ENCODE data around the gene ANKFN1. TPM values are rescaled to one million over a fixed set of nuclear protein-coding genes. Genes with fewer than 3 reads are reported as not detected.

Gene ANKFN1
- total RNA-seq, 2 donors from 2014 or later: 1.7 to 4.4 TPM

DNA sequence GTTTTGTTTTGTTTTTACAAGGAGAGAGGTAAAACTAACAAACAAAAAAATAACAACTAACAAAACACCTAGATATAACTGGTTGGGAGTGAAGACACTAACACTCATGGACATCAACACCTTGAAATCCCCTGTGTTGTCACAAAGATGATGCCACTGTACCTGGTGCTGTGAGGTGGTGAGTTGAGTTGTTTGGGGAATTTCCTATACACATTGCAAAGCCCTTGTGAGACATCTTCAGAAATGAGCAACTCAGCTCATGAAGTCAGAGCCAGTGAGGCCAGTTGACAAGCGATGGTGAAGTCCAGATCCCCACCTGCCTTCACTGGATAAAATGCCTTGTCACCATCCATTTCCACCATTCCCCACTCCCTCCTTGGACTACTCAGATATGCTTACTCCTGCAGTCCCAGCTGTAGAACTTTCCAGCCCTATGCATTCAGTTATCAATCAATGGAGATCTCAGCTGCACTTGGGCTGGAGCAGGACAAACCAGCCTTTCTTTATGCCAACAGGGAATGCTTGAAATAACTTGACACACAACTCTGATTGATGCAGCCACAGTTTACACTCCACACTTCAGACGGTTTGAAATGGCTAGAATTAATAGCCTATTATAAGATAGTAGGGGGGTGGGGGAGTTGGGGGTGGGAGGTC is 22.2 kb downstream of the ANKFN1 start:
- no peak for DNase-seq (ENCODE audit: low spot score)
- intact Hi-C loops (cut with DNase I): no loop called here

GRCh38 chr17:56176091-56176490 is 22.8 kb downstream of the ANKFN1 start:
- DNase-seq (ENCODE audit: low spot score): no peak
- intact Hi-C loops (cut with DNase I): no loop called here

GRCh38 chr17:56177361-56177760 is 24.1 kb downstream of the ANKFN1 start:
- DNase-seq (ENCODE audit: low spot score): no peak
- intact Hi-C loops (cut with DNase I): no loop called here

DNA sequence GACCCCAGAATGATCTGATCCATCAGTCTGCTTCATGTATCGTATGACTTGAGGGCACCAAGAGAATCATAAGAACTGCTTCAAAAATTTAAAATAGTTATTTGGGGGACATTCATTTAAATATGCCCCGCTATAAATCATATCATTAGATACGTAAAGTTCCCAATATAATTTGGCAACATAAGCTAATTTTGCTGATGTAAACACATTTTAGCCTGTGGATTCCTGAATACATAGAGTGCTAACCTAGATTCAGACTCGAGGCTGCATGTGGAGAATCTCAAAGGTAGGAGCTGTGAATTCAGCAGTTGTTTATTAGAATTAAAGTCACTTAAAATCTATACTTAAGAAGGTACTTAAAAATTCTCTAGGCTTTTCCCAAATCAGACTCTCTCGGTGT is 24.9 kb downstream of the ANKFN1 start:
- no peak for DNase-seq (ENCODE audit: low spot score)
- intact Hi-C loops (cut with DNase I): no loop called here

DNA sequence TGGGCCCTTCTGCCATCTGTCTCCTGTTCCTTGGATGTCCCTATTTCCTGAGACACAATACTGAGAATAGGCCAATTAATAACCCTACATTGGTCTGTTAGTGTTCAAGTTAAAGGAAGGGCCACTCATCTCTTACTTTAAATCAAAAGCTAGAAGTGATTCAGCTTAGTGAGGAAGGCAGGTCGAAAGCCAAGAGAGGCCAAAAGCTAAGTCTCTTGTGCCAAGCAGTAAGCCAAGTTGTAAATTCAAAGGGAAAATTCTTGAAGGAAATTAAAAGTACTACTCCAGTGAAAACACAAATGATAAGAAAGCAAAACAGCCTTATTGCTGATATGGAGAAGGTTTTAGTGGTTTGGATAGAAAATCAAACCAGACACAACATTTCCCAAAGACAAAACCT is 28.8 kb downstream of the ANKFN1 start:
- no peak for DNase-seq (ENCODE audit: low spot score)
- intact Hi-C loops (cut with DNase I): no loop called here

DNA sequence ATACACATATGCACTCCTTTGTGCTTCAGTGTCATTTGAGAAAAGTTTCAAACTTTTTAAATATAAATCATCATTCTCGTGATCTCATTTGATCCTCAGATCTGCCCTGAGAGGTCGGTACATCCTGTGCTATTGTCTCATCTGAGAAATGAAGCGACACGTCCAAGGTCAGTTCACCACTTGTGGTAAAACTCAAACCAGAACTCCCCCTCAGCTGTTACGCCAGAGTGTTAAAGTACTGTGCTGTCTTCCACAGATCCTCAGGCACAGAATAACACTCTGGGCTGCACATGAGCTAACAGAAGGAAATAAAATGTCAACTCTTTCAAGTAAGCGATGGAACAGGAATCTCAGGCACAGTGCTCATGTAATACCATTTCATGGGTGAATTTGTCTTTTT is 31.4 kb downstream of the ANKFN1 start:
- intact Hi-C loops (cut with DNase I): no loop called here
- DNase-seq (ENCODE audit: low spot score): no peak

- DNase-seq (ENCODE audit: low spot score): no peak
Measured at GRCh38 chr17:56185491-56186221, 32.4 kb downstream of the ANKFN1 start.

DNA sequence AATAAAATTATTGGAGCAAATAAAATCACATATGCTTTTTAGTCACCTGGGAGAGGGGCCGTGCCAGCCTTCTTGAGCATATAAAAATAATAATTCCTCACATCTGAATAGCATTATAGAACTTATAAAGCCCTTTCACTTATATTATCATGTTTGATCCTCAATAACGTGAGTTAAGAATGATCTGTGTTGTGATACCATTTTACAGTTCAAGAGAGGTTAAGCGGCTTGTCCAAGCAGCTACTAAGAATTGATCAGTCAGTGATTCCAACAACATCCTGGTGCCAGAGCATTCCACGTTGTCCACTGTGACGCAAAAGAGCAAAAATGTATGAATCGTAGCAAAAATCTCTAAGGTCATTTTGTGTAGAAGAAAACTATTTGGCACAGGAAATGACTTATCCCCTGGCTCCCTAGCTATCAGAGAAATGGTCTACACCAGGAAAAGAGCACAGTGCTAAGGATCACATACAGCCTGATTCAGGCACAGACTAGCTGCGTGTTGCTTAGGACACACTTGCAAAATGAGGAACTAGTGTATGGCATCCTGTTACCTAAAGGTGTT is 33.0 kb downstream of the ANKFN1 start:
- intact Hi-C loops (cut with DNase I): no loop called here
- DNase-seq (ENCODE audit: low spot score): no peak

More at GRCh38 chr17:56185491-56186221, 32.4 kb downstream of the ANKFN1 start:
- intact Hi-C loops (cut with DNase I): no loop called here

- intact Hi-C loops (cut with DNase I): no loop called here
- DNase-seq (ENCODE audit: low spot score): no peak
Measured at GRCh38 chr17:56203430-56203829, 50.2 kb downstream of the ANKFN1 start.

DNA sequence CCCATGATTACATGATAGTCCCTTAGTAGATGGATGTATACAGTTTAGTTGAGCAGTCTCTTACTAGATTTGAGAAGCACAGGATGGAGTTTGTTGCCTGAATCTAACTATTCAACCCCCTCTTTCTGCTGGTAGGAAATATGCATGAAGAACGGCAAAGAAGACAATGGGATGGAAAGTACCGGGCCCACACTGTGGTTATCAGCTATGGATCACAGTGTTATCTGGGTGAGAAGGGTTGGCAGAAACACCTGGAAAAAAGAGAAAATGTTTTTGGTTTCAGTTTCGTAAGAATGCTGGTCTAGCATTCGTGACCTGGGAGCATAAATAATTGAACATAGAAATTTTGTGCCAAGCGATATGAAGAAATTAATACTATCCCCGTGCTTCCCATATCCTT is 53.1 kb downstream of the ANKFN1 start:
- intact Hi-C loops (cut with DNase I): no loop called here

DNA sequence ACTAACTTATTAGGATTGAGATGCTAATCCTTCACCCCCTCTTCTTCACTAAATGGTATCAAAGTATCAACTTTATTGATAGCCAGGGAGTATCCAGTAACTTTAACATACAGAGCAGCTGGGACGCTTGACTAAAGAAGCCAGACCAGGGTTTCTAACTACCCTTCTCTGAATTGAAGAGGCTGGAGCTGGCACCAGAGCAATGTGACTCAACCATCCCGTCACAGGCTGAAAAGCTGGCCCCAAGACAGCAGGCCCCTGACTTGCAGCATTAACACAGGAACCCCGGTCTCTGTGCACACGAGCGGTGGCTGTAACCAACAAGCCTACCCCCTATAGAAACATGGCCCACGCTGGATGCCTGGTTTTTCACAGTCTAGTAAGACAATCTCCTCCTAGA is 59.8 kb downstream of the ANKFN1 start:
- intact Hi-C loops (cut with DNase I): no loop called here

More for the DNA sequence above, 53.1 kb downstream of the ANKFN1 start:
- no peak for DNase-seq (ENCODE audit: low spot score)

DNA sequence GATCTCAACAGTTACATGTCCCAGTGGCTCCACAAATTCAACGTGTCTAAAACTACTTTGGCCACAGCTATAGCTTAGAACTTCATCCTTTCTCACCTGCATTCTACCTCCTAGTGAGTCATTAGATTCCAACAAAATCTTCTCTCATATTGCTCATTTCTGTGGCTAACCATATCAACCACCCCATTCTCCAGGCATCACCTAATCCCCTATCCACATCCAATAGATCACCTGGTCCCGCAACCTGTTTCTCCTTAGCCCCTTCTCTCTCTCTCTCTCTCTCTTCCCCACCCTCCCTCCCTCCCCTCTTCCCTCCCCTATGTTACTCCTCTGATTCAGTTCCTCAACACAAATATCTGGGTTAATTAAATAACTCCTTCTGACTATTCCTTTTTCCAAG is 64.6 kb downstream of the ANKFN1 start:
- intact Hi-C loops (cut with DNase I): no loop called here
- no peak for DNase-seq (ENCODE audit: low spot score)

More for the DNA sequence above, 59.8 kb downstream of the ANKFN1 start:
- no peak for DNase-seq (ENCODE audit: low spot score)

GRCh38 chr17:56222255-56222654 is 69.0 kb downstream of the ANKFN1 start:
- no peak for DNase-seq (ENCODE audit: low spot score)
- intact Hi-C loops (cut with DNase I): no loop called here

DNA sequence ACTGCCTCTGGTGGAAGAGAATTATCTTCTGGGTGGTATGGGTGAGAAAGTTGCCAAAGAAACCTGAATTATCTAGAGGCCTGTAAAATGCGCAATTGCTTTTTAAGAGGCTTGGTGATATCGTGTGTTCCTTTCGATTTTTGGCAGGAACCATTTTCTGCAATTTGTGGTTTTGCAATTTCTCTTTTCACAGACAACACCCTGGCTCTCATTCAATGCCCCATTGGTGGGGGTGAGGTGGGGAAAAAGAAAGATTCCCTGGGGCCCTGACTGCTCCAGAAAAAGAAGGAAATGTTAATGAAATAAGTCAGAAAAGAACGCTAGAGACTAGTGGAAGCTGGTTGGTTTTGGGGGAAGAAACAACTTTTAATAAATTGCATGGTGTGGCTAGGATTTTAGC is 77.4 kb downstream of the ANKFN1 start:
- intact Hi-C loops (cut with DNase I): no loop called here
- DNase-seq (ENCODE audit: low spot score): no peak

- intact Hi-C loops (cut with DNase I): no loop called here
Measured at GRCh38 chr17:56231252-56231651, 78.0 kb downstream of the ANKFN1 start.

DNA sequence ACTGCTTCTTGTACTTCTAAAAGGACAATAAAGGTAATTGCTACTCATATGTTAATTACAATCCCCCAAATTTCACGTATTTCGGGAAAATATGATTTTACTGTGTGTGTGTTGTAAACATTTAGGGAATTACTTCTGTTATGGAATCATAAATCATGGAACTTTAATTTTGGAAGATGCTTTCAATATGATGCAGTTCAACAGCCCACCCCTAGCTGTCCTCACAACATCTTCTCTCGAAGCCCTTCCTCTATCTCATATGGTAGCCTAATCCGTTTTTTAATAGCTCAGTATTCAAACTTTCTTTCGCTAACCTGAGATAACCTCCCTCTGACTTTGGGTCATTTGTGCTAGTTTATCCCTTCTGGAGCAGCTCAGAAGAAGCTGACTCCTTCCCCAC is 78.4 kb downstream of the ANKFN1 start:
- intact Hi-C loops (cut with DNase I): no loop called here
- DNase-seq (ENCODE audit: low spot score): no peak

More at GRCh38 chr17:56231252-56231651, 78.0 kb downstream of the ANKFN1 start:
- DNase-seq (ENCODE audit: low spot score): no peak

DNA sequence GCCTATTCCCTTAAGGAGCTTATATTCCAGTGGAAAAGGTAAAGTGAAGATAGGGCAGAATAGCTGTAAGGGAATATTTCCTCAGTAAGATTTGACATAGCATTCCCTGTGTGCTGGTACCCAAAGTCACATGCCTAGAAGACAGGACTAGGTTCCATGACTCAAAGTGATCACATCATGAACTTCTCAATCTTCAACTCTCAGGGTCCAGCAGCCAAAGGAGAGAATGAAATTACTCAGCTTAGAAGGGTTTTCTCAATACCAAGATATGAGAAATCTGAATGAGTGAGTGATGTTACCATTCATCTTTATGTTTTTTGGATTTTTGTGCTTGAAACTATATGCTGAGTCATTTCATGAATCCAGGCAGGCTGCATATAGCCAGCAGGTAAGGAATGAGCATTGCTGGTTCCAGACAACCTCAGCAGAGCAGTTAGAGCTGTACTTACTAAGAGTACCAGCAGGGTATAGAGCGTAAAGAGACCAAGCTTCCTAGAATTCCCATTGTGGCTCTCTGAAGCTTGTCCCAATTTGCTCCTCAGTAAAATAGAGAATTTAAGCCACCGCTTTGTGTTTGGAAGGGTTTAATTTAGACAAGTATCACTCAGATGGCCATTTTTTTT is 91.1 kb downstream of the ANKFN1 start:
- intact Hi-C loops (cut with DNase I): no loop called here
- no peak for DNase-seq (ENCODE audit: low spot score)

- intact Hi-C loops (cut with DNase I): no loop called here
- no peak for DNase-seq (ENCODE audit: low spot score)
Measured at GRCh38 chr17:56247816-56248215, 94.5 kb downstream of the ANKFN1 start.

DNA sequence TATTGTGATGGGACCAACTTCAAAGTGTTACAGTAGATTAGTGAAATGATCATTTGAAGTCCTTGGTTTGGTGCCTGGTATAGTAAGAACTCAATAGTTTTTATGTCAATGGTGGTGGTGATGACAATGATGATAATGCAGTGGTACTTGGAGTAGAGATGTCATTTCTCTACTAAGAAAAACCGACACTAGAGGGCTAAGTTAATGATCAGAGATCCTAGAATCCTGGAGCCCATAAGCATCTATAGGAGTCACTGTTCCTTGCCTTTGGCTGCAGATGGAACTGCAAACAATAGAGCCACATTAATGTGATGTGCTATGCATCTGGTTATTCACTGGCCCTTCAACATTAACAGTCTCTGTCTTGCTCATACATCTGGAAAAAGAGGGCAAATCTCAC is 103.8 kb downstream of the ANKFN1 start:
- intact Hi-C loops (cut with DNase I): no loop called here
- no peak for DNase-seq (ENCODE audit: low spot score)

GRCh38 chr17:56260376-56261002 is 107.2 kb downstream of the ANKFN1 start:
- DNase-seq (ENCODE audit: low spot score): no peak
- intact Hi-C loops (cut with DNase I): no loop called here

Measured in posterior vena cava (tissue), 2 donors.